ENCODE measurements around the gene TRPV5. TPM values are rescaled to one million over a fixed set of nuclear protein-coding genes. Genes with fewer than 3 reads are reported as not detected.

TRPV5 gene
- total and polyA plus RNA-seq, 2 donors (not counting 3 experiments of a cell fraction or from before 2014, with no cell fraction given): not detected

- TF ChIP-seq, protein P1, sequence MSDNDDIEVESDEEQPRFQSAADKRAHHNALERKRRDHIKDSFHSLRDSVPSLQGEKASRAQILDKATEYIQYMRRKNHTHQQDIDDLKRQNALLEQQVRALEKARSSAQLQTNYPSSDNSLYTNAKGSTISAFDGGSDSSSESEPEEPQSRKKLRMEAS (IDR thresholded peaks at IDR 0.05; ENCODE audit: insufficient read depth, insufficient read length): no peak
- no peak for TF ChIP-seq POLR2A (IDR thresholded peaks at IDR 0.05; ENCODE audit: low read depth, low read length)
- no peak for TF ChIP-seq FOS (IDR thresholded peaks at IDR 0.05; ENCODE audit: borderline replicate concordance, insufficient read depth, low read length)
- TF ChIP-seq POLR2AphosphoS5 (IDR thresholded peaks at IDR 0.05; ENCODE audit: insufficient read depth, low read depth, low read length): no peak
- TF ChIP-seq CTCF (IDR thresholded peaks at IDR 0.05; ENCODE audit: extremely low read depth in 1 of 2, insufficient read depth in 1 of 2, low read depth in 1 of 2, low read length in 2 of 2): no peak
- no peak for TF ChIP-seq EZH2 (IDR thresholded peaks at IDR 0.05; ENCODE audit: borderline replicate concordance, low read depth, low read length, severe bottlenecking)
- TF ChIP-seq GATA2 (IDR thresholded peaks at IDR 0.05; ENCODE audit: insufficient read depth, insufficient read length, low read depth, low read length): no peak
- no peak for TF ChIP-seq MYC (IDR thresholded peaks at IDR 0.05; ENCODE audit: low read depth, low read length)
- no peak for TF ChIP-seq JUN (IDR thresholded peaks at IDR 0.05; ENCODE audit: borderline replicate concordance, insufficient read depth, insufficient read length, low read depth)
- no peak overlapping the region for H3K9ac ChIP-seq (replicated peaks; ENCODE audit: extremely low read depth, insufficient read depth, low read length)
- no peaks in the 10 kb centered on the region for H3K9me1 ChIP-seq (replicated peaks; ENCODE audit: control insufficient read depth, extremely low read depth, insufficient read depth, low read length)
- intact Hi-C loops (cut with micrococcal nuclease): no loop called here
- POLR2A ChIA-PET: no interaction called here
- DNase-seq (ENCODE audit: low read depth, low spot score) (no peak), FAIRE-seq (no peak)
- dilution Hi-C loops (cut with MboI; ENCODE audit: extremely low pct_ligation_motif_present, low sequenced_read_pairs): no loop called here
- BruUV-seq (replicated peaks): no TSS peak
- H2AFZ ChIP-seq (ENCODE audit: low read depth, low read length): no peak overlapping the region
- CTCF ChIA-PET: interaction anchor here (0.9 to 1.9 kb wide), 2 partner anchors 9 to 250 kb away, joined by 3 to 5 read pairs; no protein-coding TSS in a partner anchor
- H4K20me1 ChIP-seq (replicated peaks; ENCODE audit: control insufficient read depth, extremely low read depth, insufficient read depth, low read length): no peaks in the 10 kb centered on the region
- no peak overlapping the region for H3K4me3 ChIP-seq (replicated peaks in 1 of 3; ENCODE audit: insufficient read depth in 1 of 3, low read depth in 1 of 3, low read length in 3 of 3)
- H3K27ac ChIP-seq (ENCODE audit: insufficient read depth, low read depth, low read length): no peak overlapping the region
- H3K27me3 ChIP-seq (ENCODE audit: control insufficient read depth in 2 of 2, insufficient read depth in 2 of 2, low read length in 2 of 2): no peaks in the 10 kb centered on the region
- no peaks in the 10 kb centered on the region for H3K79me2 ChIP-seq (ENCODE audit: control insufficient read depth, insufficient read depth, low read length)
- no peaks in the 10 kb centered on the region for H3K4me1 ChIP-seq (ENCODE audit: control insufficient read depth, extremely low read depth, insufficient read depth, low read length)
- H3K36me3 ChIP-seq (ENCODE audit: control insufficient read depth in 2 of 2, extremely low read depth in 1 of 2, insufficient read depth in 2 of 2, low read length in 2 of 2): no peaks in the 10 kb centered on the region
- no peak overlapping the region for H3K4me2 ChIP-seq (ENCODE audit: insufficient read depth, low read length)
- H3K9me3 ChIP-seq (replicated peaks; ENCODE audit: control insufficient read depth, insufficient read depth, low read length): no peaks in the 10 kb centered on the region
These were observed 31.1 kb upstream of the TRPV5 start for GRCh38 chr7:142964502-142965246.
